A673 (cell line): ENCODE measurements around the gene CBX7.

Source experiments
- EZH2 ChIP-seq: fragments of 200-600 bp; sonication (generic); IDR thresholded peaks from 2 replicates; pipeline ENCODE4 v1.6.1; 2017; ENCODE audit warnings: borderline replicate concordance, low read depth, mild to moderate bottlenecking, mixed read lengths, antibody characterized with exemption, low read length; ENCODE audit not compliant: poor library complexity, severe bottlenecking
- TF ChIP-seq, protein P1 (sequence below): fragments of 300-800, 200-600 bp; sonication (generic); conservative IDR thresholded peaks from 2 replicates; pipeline ENCODE4 v1.5.1; 2017; ENCODE audit warnings: low read depth, mild to moderate bottlenecking, antibody characterized with exemption, low read length, moderate library complexity, mixed read lengths

DNA sequence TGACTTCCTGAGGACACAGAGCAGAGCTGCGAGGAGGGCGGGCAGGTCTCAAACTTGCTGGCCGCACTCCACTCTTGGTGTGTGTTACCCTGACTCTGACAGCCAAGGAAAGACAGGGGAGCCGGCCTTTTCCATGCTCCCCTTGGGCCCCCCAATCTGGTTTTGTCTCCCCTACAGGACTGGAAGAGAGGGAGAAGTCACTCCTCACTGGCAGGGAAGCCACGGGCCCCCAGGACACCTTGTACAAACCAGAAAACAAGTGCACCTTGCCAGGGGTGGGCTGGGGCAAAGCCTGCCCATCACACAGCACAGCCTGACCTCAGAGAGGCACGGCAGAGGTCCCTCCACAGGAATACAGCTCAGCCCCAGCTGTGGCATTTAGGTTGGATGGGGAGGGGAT is 20.2 kb downstream of the CBX7 start:
- TF ChIP-seq, protein P1, sequence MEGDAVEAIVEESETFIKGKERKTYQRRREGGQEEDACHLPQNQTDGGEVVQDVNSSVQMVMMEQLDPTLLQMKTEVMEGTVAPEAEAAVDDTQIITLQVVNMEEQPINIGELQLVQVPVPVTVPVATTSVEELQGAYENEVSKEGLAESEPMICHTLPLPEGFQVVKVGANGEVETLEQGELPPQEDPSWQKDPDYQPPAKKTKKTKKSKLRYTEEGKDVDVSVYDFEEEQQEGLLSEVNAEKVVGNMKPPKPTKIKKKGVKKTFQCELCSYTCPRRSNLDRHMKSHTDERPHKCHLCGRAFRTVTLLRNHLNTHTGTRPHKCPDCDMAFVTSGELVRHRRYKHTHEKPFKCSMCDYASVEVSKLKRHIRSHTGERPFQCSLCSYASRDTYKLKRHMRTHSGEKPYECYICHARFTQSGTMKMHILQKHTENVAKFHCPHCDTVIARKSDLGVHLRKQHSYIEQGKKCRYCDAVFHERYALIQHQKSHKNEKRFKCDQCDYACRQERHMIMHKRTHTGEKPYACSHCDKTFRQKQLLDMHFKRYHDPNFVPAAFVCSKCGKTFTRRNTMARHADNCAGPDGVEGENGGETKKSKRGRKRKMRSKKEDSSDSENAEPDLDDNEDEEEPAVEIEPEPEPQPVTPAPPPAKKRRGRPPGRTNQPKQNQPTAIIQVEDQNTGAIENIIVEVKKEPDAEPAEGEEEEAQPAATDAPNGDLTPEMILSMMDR = no peak
- TF ChIP-seq EZH2 = no peak
